HCT116 (cell line): ENCODE results near the gene MUTYH. TPM values are rescaled to one million over a fixed set of nuclear protein-coding genes. Genes with fewer than 3 reads are reported as not detected.
A peak's percentile ranks its signal among the peaks of the same experiment; 100 is the strongest.

Source experiments
- ATAC-seq: fragments of 200-7000 bp; cut with Tn5 transposase; 2 replicates; pipeline ENCODE4 v1.9.1; 2020; ENCODE audit warnings: mild to moderate bottlenecking, moderate library complexity
- BruUV-seq: library from RNA; stranded (reverse); fragments of 400-500 nt; replicated peaks from 2 replicates; lab custom pipeline; 2021; lab: Mats Ljungman, UMichigan
- CTCF ChIA-PET: fragments of 300-600 bp; sonication (Branson Sonifier 250); formaldehyde crosslinking; loops from one replicate; lab custom pipeline; 2021; ENCODE audit warnings: antibody characterized with exemption; lab: Charles Lee
- POLR2A ChIA-PET: fragments of 300-600, 350-600 bp; sonication (Branson Sonifier 250); formaldehyde crosslinking; loops from one replicate; lab custom pipeline; 2021; ENCODE audit warnings: antibody characterized with exemption; lab: Charles Lee
- RAD21 ChIA-PET, 2 experiments: fragments of 300-600 bp; sonication (Branson Sonifier 250); formaldehyde crosslinking; loops; one replicate each; lab custom pipeline; 2023; ENCODE audit warnings: low total read pairs in 2 of 2; ENCODE audit not compliant: uncharacterized antibody in 2 of 2, unreplicated experiment in 2 of 2, low non-redundant PET in 1 of 2; lab: Charles Lee
- DNase-seq: peaks from one replicate; pipeline ENCODE4 v3.0.0-alpha.2; 2010; ENCODE audit warnings: low read depth, low spot score
- H2AFZ ChIP-seq: fragments of 200-600 bp; shearing (Covaris generic), sonication (generic); 2 replicates; pipeline ENCODE4 v1.6.1; 2017; ENCODE audit warnings: low read depth, mixed run types, mixed read lengths, antibody characterized with exemption, low read length; ENCODE audit not compliant: poor library complexity, severe bottlenecking
- H3K27ac ChIP-seq: 2 replicates; pipeline ENCODE4 v1.5.1; 2012; ENCODE audit warnings: low read depth, low read length
- H3K27me3 ChIP-seq: fragments of 200-600 bp; sonication (generic); 2 replicates; pipeline ENCODE4 v1.6.1; 2016; ENCODE audit warnings: mixed run types, low read length, mixed read lengths; ENCODE audit not compliant: insufficient read depth
- H3K36me3 ChIP-seq, 2 experiments: fragments of 200-500 bp in 1 of 2; fragments of 200-600 bp in 1 of 2; sonication (Bioruptor generic) in 1 of 2; sonication (generic) in 1 of 2; 2 replicates each; pipeline versions ENCODE4 v1.5.1 to v1.6.1; 2014 to 2016; ENCODE audit warnings: low read length in 2 of 2, inconsistent platforms in 1 of 2, mixed read lengths in 1 of 2, mixed run types in 1 of 2; ENCODE audit not compliant: insufficient read depth in 2 of 2, control insufficient read depth in 1 of 2
- H3K4me1 ChIP-seq, 2 experiments: fragments of 200-600 bp in 1 of 2; sonication (generic) in 1 of 2; 2 replicates each; pipeline versions ENCODE4 v1.5.1 to v1.6.1; 2012 to 2017; ENCODE audit warnings: low read length in 2 of 2, inconsistent platforms in 1 of 2, mild to moderate bottlenecking in 1 of 2, mixed read lengths in 1 of 2, mixed run types in 1 of 2, moderate library complexity in 1 of 2; ENCODE audit not compliant: insufficient read depth in 2 of 2, control insufficient read depth in 1 of 2
- H3K4me2 ChIP-seq: fragments of 200-600 bp; sonication (generic); 2 replicates; pipeline ENCODE4 v1.6.1; 2017; ENCODE audit warnings: mixed run types, low read length, mixed read lengths
- H3K4me3 ChIP-seq, 2 experiments: fragments of 200-600 bp in 1 of 2; sonication (generic) in 1 of 2; replicated peaks in 1 of 2; 2 replicates each; pipeline ENCODE4 v1.5.1; 2011 to 2016; ENCODE audit warnings: low read length in 2 of 2, control low read depth in 1 of 2, low read depth in 1 of 2, mild to moderate bottlenecking in 1 of 2, mixed read lengths in 1 of 2, mixed run types in 1 of 2
- H3K79me2 ChIP-seq: fragments of 200-600 bp; sonication (generic); 2 replicates; pipeline ENCODE4 v1.6.1; 2017; ENCODE audit warnings: mild to moderate bottlenecking, mixed run types, low read length, moderate library complexity, mixed read lengths; ENCODE audit not compliant: insufficient read depth
- H3K9ac ChIP-seq: fragments of 200-600 bp; sonication (generic); 2 replicates; pipeline ENCODE4 v1.6.1; 2016; ENCODE audit warnings: low read length, mixed read lengths
- H3K9me2 ChIP-seq: fragments of 200-600 bp; sonication (generic), shearing (Covaris generic); 2 replicates; pipeline ENCODE4 v1.6.1; 2017; ENCODE audit warnings: mixed run types, mild to moderate bottlenecking, moderate library complexity; ENCODE audit not compliant: insufficient read depth
- H3K9me3 ChIP-seq, 2 experiments: fragments of 200-500 bp in 1 of 2; fragments of 200-600 bp in 1 of 2; sonication (Bioruptor generic) in 1 of 2; sonication (generic) in 1 of 2; 2 replicates each; pipeline ENCODE4 v1.6.1; 2014 to 2017; ENCODE audit warnings: low read length in 2 of 2, mixed read lengths in 2 of 2, inconsistent platforms in 1 of 2, low read depth in 1 of 2, mild to moderate bottlenecking in 1 of 2, mixed run types in 1 of 2, moderate library complexity in 1 of 2; ENCODE audit not compliant: control insufficient read depth in 1 of 2, insufficient read depth in 1 of 2
- H4K20me1 ChIP-seq: fragments of 200-600 bp; sonication (generic), shearing (Covaris generic); 2 replicates; pipeline ENCODE4 v1.6.1; 2017; ENCODE audit warnings: mixed run types, mild to moderate bottlenecking, moderate library complexity; ENCODE audit not compliant: insufficient read depth
- CBX3 ChIP-seq: IDR thresholded peaks from 2 replicates; pipeline ENCODE4 v1.6.1; 2012; ENCODE audit warnings: low read depth
- CEBPB ChIP-seq: IDR thresholded peaks from 2 replicates; pipeline ENCODE4 v1.6.1; 2012; ENCODE audit warnings: low read depth
- EGR1 ChIP-seq: IDR thresholded peaks from 2 replicates; pipeline ENCODE4 v1.6.1; 2012; ENCODE audit warnings: low read depth
- POLR2A ChIP-seq: IDR thresholded peaks from 2 replicates; pipeline ENCODE4 v1.7.0; 2011; ENCODE audit warnings: borderline replicate concordance; ENCODE audit not compliant: insufficient read depth, insufficient read length; ENCODE audit errors: extremely low read depth
- POLR2AphosphoS5 ChIP-seq: IDR thresholded peaks from 2 replicates; pipeline ENCODE4 v1.6.1; 2011; ENCODE audit warnings: mild to moderate bottlenecking, low read depth, low read length, moderate library complexity
- RAD21 ChIP-seq: IDR thresholded peaks from 2 replicates; pipeline ENCODE4 v1.6.1; 2012; ENCODE audit warnings: low read depth, mild to moderate bottlenecking
- SIN3A ChIP-seq: IDR thresholded peaks from 2 replicates; pipeline ENCODE4 v1.6.1; 2012; ENCODE audit warnings: low read depth
- SRF ChIP-seq: IDR thresholded peaks from 2 replicates; pipeline ENCODE4 v1.6.1; 2012; ENCODE audit warnings: low read depth
- ZFX ChIP-seq: fragments of 450-650 bp; IDR thresholded peaks from 2 replicates; pipeline ENCODE4 v1.6.1; 2017
- intact Hi-C: fragments of 100-400 bp; cut with micrococcal nuclease; formaldehyde crosslinking; loops from 2 replicates; pipeline ENCODE4 v1.10.0; 2022
- total RNA-seq: library from RNA; stranded (reverse); gene quantifications from one replicate; pipeline ENCODE4 v1.2.1, GENCODE V29; 2021; ENCODE audit not compliant: unreplicated experiment
- TF ChIP-seq, protein P1 (sequence below), 3 experiments: fragments of 200-600 bp in 1 of 3; sonication (generic) in 1 of 3; IDR thresholded peaks in 2 of 3; conservative IDR thresholded peaks in 1 of 3; 2 replicates each; pipeline ENCODE4 v1.5.1; 2012 to 2017; ENCODE audit warnings: low read depth in 2 of 3, low read length in 2 of 3, antibody characterized with exemption in 1 of 3, borderline replicate concordance in 1 of 3, control low read depth in 1 of 3, mild to moderate bottlenecking in 1 of 3, mixed read lengths in 1 of 3, mixed run types in 1 of 3, moderate library complexity in 1 of 3; ENCODE audit not compliant: insufficient read depth in 1 of 3
- TF ChIP-seq, protein P2 (sequence below): IDR thresholded peaks from 2 replicates; pipeline ENCODE4 v1.6.1; 2011; ENCODE audit warnings: mild to moderate bottlenecking, low read length, moderate library complexity; ENCODE audit not compliant: insufficient replicate concordance; ENCODE audit errors: extremely low read depth

MUTYH gene
- total RNA-seq, 1 experiment from 2014 or later: 44.8 TPM

DNA sequence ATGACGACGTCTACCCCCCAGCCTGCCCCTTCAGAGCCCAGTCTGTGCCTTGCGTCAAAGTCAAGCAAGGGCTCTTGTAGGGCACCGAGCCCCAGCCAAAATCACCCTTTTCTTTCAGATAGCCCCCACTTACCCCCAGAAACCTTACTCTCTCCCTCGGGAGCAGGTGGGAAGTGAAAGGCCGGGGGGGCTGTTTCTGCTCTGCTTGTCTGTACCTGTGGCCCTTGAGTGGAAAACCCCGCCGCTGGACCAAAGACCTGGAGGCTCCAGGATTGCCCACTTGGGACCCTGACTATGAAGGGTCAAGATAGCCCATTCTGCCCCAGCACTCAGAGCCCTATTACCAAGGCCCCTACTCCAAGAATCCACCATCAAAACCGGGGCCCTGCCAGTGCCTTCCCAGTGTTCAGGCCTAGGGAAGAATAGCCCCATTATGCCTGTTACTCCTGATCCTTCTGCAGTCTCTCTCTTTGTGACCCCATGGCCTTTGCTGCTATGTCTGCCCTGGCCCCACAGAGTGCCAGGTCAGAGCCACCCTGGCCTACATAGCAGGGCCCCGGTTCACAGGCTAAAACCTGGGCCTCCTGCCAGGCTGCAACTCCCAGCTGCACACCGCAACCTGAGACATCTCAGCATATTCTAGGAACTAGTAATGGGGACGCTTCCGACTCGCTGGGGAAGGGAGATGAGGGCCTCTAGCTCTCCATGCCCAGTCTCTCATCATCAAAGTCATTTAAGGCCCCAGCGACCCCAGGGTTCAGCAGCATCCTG, 35.7 kb downstream of the MUTYH start:
- peak overlapping the region; percentile 69 to 70 for H3K4me3 ChIP-seq
- H4K20me1 ChIP-seq: no peaks in the 10 kb centered on the region
- BruUV-seq: no TSS peak
- ChIA-PET CTCF (interaction anchor here (1.8 kb wide), 1 partner anchor 195 kb away, joined by 9 read pairs; the partner anchor contains the start of genes CCDC163 and MMACHC), RAD21 (no interaction called here)
- no peaks in the 10 kb centered on the region for H3K36me3 ChIP-seq
- intact Hi-C loops: loop anchor here (1.0 to 5.0 kb wide), 5 partner anchors 34 to 572 kb away; partner anchors contain the start of gene RNU5D-1
- no peak overlapping the region for H2AFZ ChIP-seq
- H3K4me2 ChIP-seq: peak overlapping the region; percentile 94
- DNase-seq: no peak
- H3K9me2 ChIP-seq: no peaks in the 10 kb centered on the region
- no peaks in the 10 kb centered on the region for H3K9me3 ChIP-seq
- peak overlapping the region; percentile 81 for H3K9ac ChIP-seq
- TF ChIP-seq CEBPB (no peak), POLR2AphosphoS5 (peak; percentile 33; the same call in 1 of the 2 replicates)
- TF ChIP-seq, all 23 proteins: peak for 1
- Histone ChIP-seq H3K27ac (peak overlapping the region; percentile 82), H3K27me3 (no peaks in the 10 kb centered on the region), H3K4me1 (peaks cover 12 to 41% of the 10 kb centered on the region in 2 experiments), H3K79me2 (no peaks in the 10 kb centered on the region)
- ATAC-seq: no peak; the same call in 1 of the 2 replicates
- POLR2A ChIA-PET: interaction anchor here (1.0 to 2.0 kb wide), 5 partner anchors 12 to 485 kb away, joined by 3 to 9 read pairs (median 3); partner anchors contain the start of gene PRDX1

DNA sequence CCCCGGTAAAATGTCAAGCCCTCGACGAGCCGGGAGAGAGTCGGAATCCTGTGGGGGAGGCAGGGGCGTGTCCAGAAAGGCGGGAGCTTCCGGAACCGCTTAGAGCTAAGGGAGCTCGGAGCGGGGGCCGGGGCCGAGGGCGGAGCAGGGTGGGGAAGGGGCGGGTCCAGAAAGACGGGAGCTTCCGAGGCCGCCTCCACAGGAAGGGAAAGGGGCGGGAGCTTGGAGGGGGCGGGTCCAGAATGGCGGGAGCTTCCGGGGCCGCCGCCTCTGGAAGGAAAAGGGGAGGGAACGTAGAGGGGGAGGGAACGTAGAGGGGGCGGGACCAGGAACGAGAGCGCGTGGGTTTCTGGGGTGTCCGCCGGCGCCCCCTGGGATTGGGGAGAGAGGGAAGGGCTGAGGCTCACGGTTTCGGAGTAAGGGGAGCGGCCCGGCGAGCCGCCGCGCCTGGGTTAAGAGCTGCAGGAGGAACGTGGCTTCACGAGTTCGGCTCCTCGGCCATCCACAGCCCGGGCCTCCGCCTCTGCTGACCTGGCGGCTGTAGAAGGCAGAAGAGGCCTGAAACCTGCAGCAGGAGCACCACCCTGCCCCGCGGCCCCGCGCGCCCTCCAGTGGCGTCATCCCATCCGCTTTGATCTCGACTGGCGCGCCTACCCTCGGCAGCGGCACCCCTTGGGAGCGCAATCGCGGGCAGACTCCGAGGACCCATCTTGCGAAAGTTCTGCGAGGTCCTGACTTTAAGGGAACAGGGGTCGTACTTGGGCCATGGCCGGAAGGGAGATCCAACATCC, 36.5 kb downstream of the MUTYH start:
- Histone ChIP-seq H2AFZ (no peak overlapping the region), H3K79me2 (no peaks in the 10 kb centered on the region), H3K4me3 (peak overlapping the region; percentile 69 to 70), H3K4me2 (peak overlapping the region; percentile 94), H3K4me1 (peaks cover 12 to 41% of the 10 kb centered on the region in 2 experiments), H3K27me3 (no peaks in the 10 kb centered on the region), H3K9ac (peak overlapping the region; percentile 81), H3K9me2 (no peaks in the 10 kb centered on the region), H3K27ac (peak overlapping the region; percentile 82), H3K9me3 (no peaks in the 10 kb centered on the region), H4K20me1 (no peaks in the 10 kb centered on the region), H3K36me3 (no peaks in the 10 kb centered on the region)
- ATAC-seq: peak; percentile 89
- intact Hi-C loops: loop anchor here (1.0 to 5.0 kb wide), 5 partner anchors 35 to 571 kb away; partner anchors contain the start of gene RNU5D-1
- peak; percentile 94 for DNase-seq
- BruUV-seq: TSS peak; percentile 92
- ChIA-PET RAD21 (interaction anchor here (0.6 to 1.8 kb wide), 12 partner anchors 187 to 454 kb away, joined by 3 to 9 read pairs (median 4); partner anchors contain the start of genes HECTD3 (in 2 of the 2), UROD (in 2 of the 2) and TESK2 (in 1 of the 2)), CTCF (interaction anchor here (0.6 to 7.8 kb wide), 13 partner anchors 17 to 577 kb away, joined by 3 to 214 read pairs (median 5); partner anchors contain the start of genes CCDC163, HECTD3, MMACHC and MUTYH), POLR2A (interaction anchor here (0.6 to 2.9 kb wide), 20 partner anchors 12 to 582 kb away, joined by 3 to 35 read pairs (median 5); partner anchors contain the start of genes CCDC163, HECTD3, MMACHC and MUTYH)
- TF ChIP-seq, protein P1, sequence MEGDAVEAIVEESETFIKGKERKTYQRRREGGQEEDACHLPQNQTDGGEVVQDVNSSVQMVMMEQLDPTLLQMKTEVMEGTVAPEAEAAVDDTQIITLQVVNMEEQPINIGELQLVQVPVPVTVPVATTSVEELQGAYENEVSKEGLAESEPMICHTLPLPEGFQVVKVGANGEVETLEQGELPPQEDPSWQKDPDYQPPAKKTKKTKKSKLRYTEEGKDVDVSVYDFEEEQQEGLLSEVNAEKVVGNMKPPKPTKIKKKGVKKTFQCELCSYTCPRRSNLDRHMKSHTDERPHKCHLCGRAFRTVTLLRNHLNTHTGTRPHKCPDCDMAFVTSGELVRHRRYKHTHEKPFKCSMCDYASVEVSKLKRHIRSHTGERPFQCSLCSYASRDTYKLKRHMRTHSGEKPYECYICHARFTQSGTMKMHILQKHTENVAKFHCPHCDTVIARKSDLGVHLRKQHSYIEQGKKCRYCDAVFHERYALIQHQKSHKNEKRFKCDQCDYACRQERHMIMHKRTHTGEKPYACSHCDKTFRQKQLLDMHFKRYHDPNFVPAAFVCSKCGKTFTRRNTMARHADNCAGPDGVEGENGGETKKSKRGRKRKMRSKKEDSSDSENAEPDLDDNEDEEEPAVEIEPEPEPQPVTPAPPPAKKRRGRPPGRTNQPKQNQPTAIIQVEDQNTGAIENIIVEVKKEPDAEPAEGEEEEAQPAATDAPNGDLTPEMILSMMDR (IDR thresholded peaks at IDR 0.05 in 2 of 3, conservative IDR thresholded peaks at IDR 0.05 in 1 of 3; ENCODE audit: borderline replicate concordance in 1 of 3, insufficient read depth in 1 of 3, low read depth in 2 of 3, low read length in 2 of 3): peak; percentile 52 to 95 (median 58)
- TF ChIP-seq CBX3 (peak; percentile 43; the same call in 1 of the 2 replicates), ZFX (peak; percentile 85), POLR2AphosphoS5 (peak; percentile 57), EGR1 (peak; percentile 90), RAD21 (peak; percentile 83), POLR2A (peak; percentile 61), SIN3A (peak; percentile 77; the same call in 1 of the 2 replicates), SRF (peak; percentile 57; the same call in 1 of the 2 replicates)
- TF ChIP-seq, protein P2, sequence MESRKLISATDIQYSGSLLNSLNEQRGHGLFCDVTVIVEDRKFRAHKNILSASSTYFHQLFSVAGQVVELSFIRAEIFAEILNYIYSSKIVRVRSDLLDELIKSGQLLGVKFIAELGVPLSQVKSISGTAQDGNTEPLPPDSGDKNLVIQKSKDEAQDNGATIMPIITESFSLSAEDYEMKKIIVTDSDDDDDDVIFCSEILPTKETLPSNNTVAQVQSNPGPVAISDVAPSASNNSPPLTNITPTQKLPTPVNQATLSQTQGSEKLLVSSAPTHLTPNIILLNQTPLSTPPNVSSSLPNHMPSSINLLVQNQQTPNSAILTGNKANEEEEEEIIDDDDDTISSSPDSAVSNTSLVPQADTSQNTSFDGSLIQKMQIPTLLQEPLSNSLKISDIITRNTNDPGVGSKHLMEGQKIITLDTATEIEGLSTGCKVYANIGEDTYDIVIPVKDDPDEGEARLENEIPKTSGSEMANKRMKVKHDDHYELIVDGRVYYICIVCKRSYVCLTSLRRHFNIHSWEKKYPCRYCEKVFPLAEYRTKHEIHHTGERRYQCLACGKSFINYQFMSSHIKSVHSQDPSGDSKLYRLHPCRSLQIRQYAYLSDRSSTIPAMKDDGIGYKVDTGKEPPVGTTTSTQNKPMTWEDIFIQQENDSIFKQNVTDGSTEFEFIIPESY: no peak
